Measurements from ENCODE around the gene REX1BD.

Gene REX1BD

GRCh38 chr19:18633321-18633720, 44.7 kb downstream of the REX1BD start:
- DNase-seq = no peak
- Histone ChIP-seq H3K27me3 (no peaks in the 10 kb centered on the region), H3K36me3 (no peaks in the 10 kb centered on the region), H3K4me1 (no peaks in the 10 kb centered on the region), H3K4me3 (ENCODE audit: low read depth, low read length) (no peak overlapping the region), H3K9me3 (no peaks in the 10 kb centered on the region)
- no peak for TF ChIP-seq CTCF (IDR thresholded peaks at IDR 0.05; ENCODE audit: low read depth, low read length)

DNA sequence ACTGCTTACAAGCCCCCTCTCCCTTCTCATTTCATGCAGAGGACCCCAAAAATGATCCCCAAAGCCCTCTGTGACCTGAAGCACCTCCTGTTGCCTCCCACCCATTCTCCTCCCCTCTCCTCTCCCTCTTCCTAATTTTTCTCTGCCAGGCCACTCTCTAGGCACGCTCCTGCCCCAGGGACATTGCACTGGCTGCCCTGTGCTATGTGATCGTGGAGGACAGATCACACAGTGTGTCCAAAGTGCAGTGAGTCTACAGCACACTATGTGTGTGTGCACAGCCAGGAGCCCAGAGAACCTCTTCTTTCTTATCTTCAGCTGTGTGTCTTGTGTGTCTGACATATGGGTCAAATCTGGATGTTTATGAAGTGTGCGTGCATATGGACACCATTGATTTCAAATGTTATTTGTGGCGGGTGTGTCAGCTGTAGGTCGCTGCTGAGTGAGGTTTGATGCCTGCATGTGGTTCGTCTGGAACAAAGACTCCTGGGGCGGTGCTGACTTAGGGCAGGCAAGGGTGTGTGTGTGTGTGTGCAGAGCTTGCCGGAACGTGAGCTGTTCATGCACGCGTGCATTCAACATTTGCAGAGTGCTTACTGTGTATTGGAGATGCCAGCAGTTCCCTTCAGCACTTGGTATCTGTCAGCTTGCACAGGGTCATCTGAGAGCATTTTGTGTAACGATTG, 46.2 kb downstream of the REX1BD start:
- H3K4me3 ChIP-seq (ENCODE audit: low read depth, low read length) = no peak overlapping the region
- no peaks in the 10 kb centered on the region for H3K9me3 ChIP-seq
- no peak for DNase-seq
- H3K27me3 ChIP-seq = no peaks in the 10 kb centered on the region
- H3K4me1 ChIP-seq = no peaks in the 10 kb centered on the region
- H3K36me3 ChIP-seq = no peaks in the 10 kb centered on the region
- no peak for TF ChIP-seq CTCF (IDR thresholded peaks at IDR 0.05; ENCODE audit: low read depth, low read length)

DNA sequence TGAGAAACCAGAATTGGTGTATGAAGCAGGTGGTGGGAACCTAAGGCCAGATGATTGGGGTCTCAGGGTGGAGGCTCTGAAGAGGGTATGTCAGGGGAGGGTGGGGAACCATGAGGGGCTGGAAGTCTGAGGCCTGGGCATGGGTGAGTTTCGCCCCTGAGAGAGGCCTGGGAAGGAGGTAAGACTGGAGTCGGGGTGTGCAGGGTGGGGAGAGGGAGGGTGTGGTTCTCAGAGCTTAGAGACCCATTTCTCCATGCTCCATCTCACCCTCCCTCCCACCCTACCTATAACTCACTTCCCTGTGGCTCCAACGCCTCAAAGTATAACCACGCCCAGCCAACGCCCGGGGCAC, 47.2 kb downstream of the REX1BD start:
- Histone ChIP-seq H3K4me3 (ENCODE audit: low read depth, low read length) (no peak overlapping the region), H3K27me3 (no peaks in the 10 kb centered on the region), H3K36me3 (no peaks in the 10 kb centered on the region), H3K4me1 (no peaks in the 10 kb centered on the region), H3K9me3 (no peaks in the 10 kb centered on the region)
- DNase-seq = no peak
- no peak for TF ChIP-seq CTCF (IDR thresholded peaks at IDR 0.05; ENCODE audit: low read depth, low read length)

DNA sequence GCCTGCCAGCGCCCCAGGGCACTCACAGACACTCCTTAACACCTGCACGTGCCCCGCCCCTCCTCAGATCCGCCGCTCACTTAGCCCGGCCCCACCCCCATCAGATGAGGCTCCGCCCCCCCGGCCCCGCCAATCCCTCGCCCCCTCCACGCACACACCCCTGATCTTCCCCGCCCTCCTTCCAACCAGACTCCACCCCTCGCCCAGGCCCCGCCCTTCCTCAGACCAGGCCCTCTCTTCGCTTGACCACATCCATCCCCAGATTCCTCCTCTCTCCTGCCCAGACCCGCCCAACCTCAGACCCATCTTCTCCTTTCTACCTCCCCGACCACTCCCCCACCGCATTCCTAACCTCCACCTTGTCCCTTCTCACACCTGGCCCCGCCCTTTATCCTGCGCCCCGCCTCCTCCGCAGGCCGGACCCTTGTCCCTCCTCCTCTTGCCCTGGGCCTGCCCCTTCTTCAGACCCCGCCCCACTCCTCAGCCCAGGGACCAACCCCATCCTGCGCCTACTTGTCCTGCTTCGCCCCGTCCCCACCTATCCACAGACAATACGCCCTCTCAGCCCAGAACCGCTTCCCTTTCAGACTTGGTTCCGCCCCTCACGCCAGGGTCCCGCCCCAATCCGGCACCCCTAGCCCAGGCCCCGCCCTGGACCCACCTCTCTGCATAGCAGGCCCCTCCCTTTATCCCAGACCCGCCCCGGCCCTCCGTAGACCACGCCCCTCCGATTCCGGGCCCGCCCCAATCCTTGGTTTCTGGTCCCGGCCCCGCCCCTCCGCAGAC, 47.8 kb downstream of the REX1BD start:
- no peaks in the 10 kb centered on the region for H3K27me3 ChIP-seq
- H3K9me3 ChIP-seq = no peaks in the 10 kb centered on the region
- H3K36me3 ChIP-seq = no peaks in the 10 kb centered on the region
- no peaks in the 10 kb centered on the region for H3K4me1 ChIP-seq
- peak; percentile 99 for DNase-seq
- TF ChIP-seq CTCF (IDR thresholded peaks at IDR 0.05; ENCODE audit: low read depth, low read length) = no peak
- H3K4me3 ChIP-seq (ENCODE audit: low read depth, low read length) = peak overlapping the region; percentile 79

DNA sequence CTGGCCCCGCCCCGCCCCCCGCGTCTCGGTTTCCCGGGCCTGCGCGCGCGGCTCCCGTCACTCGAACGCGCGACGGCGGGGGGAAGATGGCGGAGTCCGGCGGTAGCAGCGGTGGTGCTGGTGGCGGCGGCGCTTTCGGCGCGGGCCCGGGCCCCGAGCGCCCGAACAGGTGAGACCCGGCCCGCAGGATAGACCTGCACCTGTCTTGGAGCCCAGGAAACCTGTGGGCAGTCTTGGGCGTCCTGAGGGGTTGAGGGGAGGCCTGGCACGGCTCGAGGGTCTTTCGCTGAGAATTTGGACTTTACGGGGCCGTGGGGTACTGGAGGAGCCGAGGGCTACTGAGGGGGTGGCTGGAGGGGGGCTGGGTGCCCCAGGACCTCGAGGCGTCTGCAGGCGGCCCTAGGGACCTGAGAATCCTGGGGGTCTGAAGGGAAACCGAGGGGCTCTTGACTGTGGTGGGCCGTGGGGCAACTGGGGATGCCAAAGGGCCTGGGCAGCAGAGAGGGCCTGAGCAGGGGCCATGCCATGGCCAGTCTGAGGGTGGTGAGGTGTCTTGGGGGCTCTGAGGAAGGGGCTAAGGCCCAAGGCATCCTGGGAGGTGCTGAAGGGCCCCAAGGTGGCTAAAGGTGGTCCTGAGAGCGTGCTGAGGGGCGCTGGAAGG, 48.5 kb downstream of the REX1BD start, which contains the start of gene KLHL26:
Gene KLHL26 (plus strand): TSS at position 60 of the 661 bp plus-strand sequence. CDS start 27 bp downstream, at position 87.
- no peaks in the 10 kb centered on the region for H3K4me1 ChIP-seq
- DNase-seq = no peak
- H3K27me3 ChIP-seq = no peaks in the 10 kb centered on the region
- H3K9me3 ChIP-seq = no peaks in the 10 kb centered on the region
- no peaks in the 10 kb centered on the region for H3K36me3 ChIP-seq
- H3K4me3 ChIP-seq (ENCODE audit: low read depth, low read length) = peak within 1 kb of the TSS; percentile 79
- no peak for TF ChIP-seq CTCF (IDR thresholded peaks at IDR 0.05; ENCODE audit: low read depth, low read length)

Measured in BE2C (cell line).